ENCODE measurements around the gene APOBEC3F. TPM values are rescaled to one million over a fixed set of nuclear protein-coding genes. Genes with fewer than 3 reads are reported as not detected.
"Not testable (repeated sequence)": the region's sequence is repeated elsewhere in the genome, so short reads cannot be mapped to it uniquely, and the experiment has no call there.

The APOBEC3F gene
- polyA plus RNA-seq, 1 donor from 2014 or later = 33.0 TPM

DNA sequence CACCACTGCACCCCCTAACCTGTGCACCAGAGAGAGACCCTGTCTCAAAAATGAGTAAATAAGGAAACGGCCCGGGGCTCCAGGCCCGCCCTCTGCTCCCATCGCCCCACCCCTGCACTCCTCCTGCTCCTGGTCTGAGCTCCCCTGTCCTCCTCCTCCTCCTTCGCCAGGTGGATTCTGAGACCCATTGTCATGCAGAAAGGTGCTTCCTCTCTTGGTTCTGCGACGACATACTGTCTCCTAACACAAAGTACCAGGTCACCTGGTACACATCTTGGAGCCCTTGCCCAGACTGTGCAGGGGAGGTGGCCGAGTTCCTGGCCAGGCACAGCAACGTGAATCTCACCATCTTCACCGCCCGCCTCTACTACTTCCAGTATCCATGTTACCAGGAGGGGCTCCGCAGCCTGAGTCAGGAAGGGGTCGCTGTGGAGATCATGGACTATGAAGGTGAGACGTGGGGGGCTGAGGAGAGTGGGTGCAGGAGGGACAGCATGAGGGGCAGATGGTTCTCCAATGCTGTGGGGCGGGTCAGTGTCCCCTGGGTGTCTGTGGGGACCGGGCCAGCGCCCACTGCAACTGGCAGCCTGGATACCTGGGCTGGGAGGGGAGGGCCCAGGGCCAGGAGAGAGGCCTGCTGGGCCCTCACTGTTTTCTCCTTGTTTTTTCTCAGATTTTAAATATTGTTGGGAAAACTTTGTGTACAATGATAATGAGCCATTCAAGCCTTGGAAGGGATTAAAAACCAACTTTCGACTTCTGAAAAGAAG is 22.9 kb upstream of the APOBEC3F start:
- peak overlapping the region in 2 of 3 donors; percentile 53 to 64 for H3K27ac Mint-ChIP-seq
- peaks cover 6% of the 10 kb centered on the region for H3K36me3 Mint-ChIP-seq
- peak overlapping the region in 3 of 4 donors; percentile 8 to 60 (median 22) for H3K4me3 Mint-ChIP-seq
- no peaks in the 10 kb centered on the region for H3K9me3 Mint-ChIP-seq
- H3K4me1 Mint-ChIP-seq = peaks cover 22 to 30% (median 29%) of the 10 kb centered on the region in 3 donors
- H3K27me3 Mint-ChIP-seq = no peaks in the 10 kb centered on the region

DNA sequence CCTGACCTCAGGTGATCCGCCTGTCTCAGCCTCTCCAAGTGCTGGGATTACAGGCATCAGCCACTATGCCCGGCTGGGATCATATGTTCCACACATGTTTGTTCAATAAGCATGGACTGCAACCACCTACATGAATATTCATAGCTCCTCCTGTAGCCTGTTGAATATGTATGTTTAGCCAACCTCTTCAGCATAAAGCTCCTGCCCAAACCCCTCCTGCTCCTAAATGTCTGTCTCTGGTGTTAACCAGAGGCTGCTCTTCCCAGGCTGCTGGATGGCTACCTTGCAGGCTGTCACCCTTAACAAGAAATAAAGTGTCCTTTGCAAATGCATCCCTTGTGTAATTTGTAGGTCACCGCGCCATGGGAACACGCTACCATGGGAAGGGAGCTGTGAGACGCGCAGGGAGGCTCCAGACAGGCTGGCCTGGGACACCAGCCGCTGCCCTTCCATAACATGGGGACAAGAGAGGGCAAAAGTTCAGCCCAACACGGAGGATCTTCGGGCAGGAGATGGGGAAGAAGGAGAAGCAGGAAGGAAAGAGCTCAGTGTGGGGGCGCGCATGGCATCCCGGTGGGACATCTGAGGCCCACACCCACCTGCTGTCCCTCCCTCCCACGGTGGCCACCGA is 20.5 kb upstream of the APOBEC3F start:
- not testable (repeated sequence) for H3K27me3 Mint-ChIP-seq, H3K36me3 Mint-ChIP-seq, H3K9me3 Mint-ChIP-seq
- Mint-ChIP-seq H3K4me3 (peak overlapping the region; percentile 77 to 99 (median 96)), H3K27ac (peak overlapping the region; percentile 64 to 96 (median 95)), H3K4me1 (peaks cover 10 to 35% (median 31%) of the 10 kb centered on the region in 3 donors)

DNA sequence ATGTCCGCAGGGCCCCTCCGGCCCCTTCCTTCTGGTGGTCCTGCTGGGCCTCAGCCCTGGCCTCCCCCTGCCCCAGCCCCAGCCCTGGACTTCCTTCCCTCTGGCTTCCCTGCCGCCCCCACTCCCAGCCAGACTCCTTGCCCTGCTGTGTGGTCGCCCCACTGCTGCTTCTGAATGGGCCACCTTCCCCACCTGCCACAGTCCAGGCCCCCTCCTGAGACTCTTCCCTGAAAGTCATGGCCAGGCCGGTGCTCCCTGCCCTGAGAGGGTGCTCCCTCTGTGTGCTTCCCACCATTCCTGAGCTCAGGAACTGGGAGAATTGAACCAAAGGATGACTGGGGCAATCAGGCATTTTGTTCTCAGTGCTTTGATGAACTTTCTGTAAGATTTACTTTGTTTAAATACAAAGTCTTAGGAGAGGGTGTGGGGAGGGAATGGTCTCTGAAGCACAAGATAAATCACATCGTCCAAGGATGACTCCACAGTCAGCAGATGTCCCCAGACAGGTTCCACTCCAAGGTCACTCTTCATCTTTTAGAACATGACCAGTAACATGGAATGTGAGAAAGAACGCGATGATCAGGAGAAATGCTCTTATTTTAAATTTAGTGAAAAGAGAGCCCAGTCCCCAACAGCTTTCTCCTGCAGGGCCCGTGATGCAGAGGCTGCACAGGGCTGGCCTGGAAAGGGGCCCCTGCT is 19.0 kb upstream of the APOBEC3F start:
- Mint-ChIP-seq H3K36me3 (peaks cover 6% of the 10 kb centered on the region), H3K4me3 (peak overlapping the region; percentile 92 to 99 (median 96)), H3K27me3 (no peaks in the 10 kb centered on the region), H3K4me1 (peaks cover 10 to 30% (median 29%) of the 10 kb centered on the region in 3 donors), H3K27ac (peak overlapping the region; percentile 64 to 96 (median 95)), H3K9me3 (no peaks in the 10 kb centered on the region)

DNA sequence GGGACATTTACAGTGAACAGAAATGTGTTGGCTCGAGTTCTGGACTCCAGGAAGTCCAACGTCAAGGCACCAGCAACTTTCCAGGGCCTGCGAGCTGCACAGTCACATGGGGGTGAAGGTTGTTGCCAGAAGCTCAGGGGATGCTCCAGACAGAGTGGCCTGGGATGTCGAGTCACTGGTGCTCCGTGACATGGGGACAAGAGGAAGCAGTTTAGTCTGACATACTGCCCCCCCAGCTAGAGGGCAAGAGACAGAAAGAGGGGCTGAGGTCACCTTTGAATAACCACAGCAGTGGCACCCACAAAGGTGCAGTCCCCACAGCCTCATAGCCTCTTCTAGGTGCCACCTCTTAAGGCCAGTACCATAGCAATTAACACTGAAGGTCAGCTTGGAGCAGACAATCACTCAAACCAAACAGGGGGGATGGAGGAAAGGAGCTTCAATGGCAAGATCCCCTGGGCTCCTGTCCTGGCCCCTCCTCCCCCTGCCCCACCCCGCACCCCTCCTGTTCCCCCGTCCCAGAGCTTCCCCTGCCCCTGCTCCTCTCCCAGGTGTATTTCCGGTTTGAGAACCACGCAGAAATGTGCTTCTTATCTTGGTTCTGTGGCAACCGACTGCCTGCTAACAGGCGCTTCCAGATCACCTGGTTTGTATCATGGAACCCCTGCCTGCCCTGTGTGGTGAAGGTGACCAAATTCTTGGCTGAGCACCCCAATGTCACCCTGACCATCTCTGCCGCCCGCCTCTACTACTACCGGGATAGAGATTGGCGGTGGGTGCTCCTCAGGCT is 15.9 kb upstream of the APOBEC3F start:
- Mint-ChIP-seq H3K36me3 (peaks cover 2% of the 10 kb centered on the region), H3K27ac (peak overlapping the region in 2 of 3 donors; percentile 67 to 77), H3K4me1 (peaks cover 6 to 28% (median 28%) of the 10 kb centered on the region in 3 donors)

DNA sequence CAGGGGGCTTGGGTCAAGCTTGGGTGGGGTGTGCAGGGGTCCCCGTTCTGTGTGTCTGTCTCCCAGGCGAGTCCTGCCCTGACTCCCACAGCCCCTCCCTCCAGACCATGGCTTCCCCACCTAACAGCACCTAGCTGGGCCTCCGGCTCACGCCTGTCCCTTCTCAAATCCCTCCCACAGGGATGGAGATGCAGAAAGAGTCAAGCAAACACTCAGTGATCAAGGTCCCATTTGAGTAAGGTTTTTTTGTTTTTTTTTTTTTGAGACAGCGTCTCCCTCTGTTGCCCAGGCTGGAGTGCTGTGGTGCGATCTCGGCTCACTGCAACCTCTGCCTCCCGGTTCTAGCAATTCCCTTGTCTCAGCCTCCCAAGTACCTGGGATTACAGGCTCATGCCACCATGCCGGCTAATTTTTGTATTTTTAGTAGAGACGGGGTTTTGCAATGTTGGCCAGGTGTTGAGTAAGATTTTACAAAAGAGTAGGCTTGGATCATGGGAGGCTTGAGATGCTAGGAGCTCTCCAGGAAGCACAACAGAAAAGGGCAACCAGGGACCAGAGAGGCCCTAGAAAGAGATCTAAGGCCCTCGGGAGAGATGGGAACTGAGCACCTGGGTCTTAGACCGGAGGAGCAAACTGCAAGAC is 14.0 kb upstream of the APOBEC3F start:
- no peaks in the 10 kb centered on the region for H3K36me3 Mint-ChIP-seq
- peaks cover 5 to 20% (median 20%) of the 10 kb centered on the region in 3 donors for H3K4me1 Mint-ChIP-seq
- H3K4me3 Mint-ChIP-seq = peak overlapping the region in 1 of 4 donors; percentile 71
- no peaks in the 10 kb centered on the region for H3K9me3 Mint-ChIP-seq
- H3K27me3 Mint-ChIP-seq = no peaks in the 10 kb centered on the region
- peak overlapping the region in 2 of 3 donors; percentile 19 to 39 for H3K27ac Mint-ChIP-seq

More for the DNA sequence above, 15.9 kb upstream of the APOBEC3F start:
- Mint-ChIP-seq H3K4me3 (peak overlapping the region in 2 of 4 donors; percentile 61 to 71), H3K27me3 (no peaks in the 10 kb centered on the region), H3K9me3 (no peaks in the 10 kb centered on the region)

DNA sequence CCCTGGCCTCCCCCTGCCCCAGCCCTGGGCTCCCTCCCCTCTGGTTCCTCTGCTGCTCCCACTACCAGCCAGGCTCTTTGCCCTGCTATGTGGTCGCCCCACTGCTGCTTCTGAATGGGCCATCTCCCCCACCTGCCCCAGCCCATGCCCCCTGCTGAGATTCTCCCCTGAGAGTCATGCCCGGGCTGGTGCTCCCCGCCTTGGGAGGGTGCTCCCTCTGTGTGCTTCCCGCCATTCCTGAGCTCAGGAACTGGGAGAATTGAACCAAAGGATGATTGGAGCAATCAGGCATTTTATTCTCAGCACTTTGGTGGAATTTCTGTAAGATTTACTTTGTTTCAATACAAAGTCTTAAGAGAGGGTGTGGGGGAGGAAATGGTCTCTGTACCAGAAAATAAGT is 12.9 kb upstream of the APOBEC3F start:
- H3K4me1 Mint-ChIP-seq = peaks cover 0 to 14% (median 12%) of the 10 kb centered on the region in 3 donors
- H3K36me3 Mint-ChIP-seq = peaks cover 5% of the 10 kb centered on the region
- H3K4me3 Mint-ChIP-seq = no peak overlapping the region
- H3K27ac Mint-ChIP-seq = peak overlapping the region in 1 of 3 donors; percentile 39
- no peaks in the 10 kb centered on the region for H3K27me3 Mint-ChIP-seq
- H3K9me3 Mint-ChIP-seq = no peaks in the 10 kb centered on the region

DNA sequence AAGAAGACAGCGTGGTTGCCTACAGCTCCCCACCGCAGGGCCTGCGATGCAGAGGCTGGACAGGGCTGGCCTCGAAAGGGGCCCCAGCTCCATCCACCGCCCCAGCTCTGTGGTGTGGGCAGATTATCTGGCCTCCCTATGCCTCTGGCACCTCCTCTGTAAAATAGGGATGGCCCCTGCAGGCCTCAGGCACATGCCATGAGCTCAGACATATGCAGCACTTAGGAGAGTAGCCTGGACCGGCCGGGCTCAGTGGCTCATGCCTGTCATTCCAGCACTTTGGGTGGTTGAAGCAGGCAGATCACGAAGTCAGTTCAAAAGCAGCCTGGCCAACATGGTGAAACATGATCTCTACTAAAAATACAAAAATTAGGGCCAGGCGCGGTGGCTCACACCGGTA is 12.4 kb upstream of the APOBEC3F start:
- H3K36me3 Mint-ChIP-seq = peaks cover 5% of the 10 kb centered on the region
- H3K9me3 Mint-ChIP-seq = no peaks in the 10 kb centered on the region
- no peak overlapping the region for H3K4me3 Mint-ChIP-seq
- peak overlapping the region in 2 of 3 donors; percentile 13 to 39 for H3K27ac Mint-ChIP-seq
- no peaks in the 10 kb centered on the region for H3K27me3 Mint-ChIP-seq
- H3K4me1 Mint-ChIP-seq = peaks cover 0 to 14% (median 12%) of the 10 kb centered on the region in 3 donors

DNA sequence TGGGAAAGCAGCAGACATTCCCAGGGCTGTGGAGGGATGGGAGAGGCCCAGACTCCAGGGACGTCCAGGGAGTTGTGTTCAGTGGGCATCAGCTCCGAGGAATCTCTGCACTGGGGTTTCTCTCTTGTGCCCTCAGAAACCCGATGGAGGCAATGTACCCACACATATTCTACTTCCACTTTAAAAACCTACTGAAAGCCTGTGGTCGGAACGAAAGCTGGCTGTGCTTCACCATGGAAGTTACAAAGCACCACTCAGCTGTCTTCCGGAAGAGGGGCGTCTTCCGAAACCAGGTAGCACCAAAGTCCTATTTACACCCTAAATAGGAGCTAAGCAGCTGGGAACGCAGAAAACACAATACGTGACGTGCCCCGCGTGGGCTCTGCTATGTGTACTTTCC is 11.4 kb upstream of the APOBEC3F start:
- Mint-ChIP-seq H3K27ac (no peak overlapping the region), H3K4me3 (peak overlapping the region in 1 of 4 donors; percentile 28), H3K36me3 (peaks cover 5% of the 10 kb centered on the region), H3K4me1 (peaks cover 0 to 10% (median 7%) of the 10 kb centered on the region in 3 donors), H3K9me3 (no peaks in the 10 kb centered on the region), H3K27me3 (no peaks in the 10 kb centered on the region)

DNA sequence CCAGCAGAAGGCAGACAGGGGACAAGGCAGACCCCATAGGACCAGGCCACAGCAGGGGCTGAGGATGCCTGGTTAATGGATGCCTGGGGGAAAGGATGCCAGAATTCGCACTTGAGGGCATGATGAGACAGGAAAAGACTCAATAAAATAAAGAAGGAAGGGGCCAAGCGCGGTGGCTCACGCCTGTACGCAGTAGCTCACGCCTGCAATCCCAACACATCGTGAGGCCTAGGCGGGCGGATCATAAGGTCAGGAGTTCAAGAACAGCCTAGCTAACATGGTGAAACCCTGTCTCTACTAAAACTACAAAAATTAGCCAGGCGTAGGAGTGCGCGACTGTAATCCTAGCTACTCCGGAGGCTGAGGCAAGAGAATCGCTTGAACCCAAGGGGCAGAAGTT is 10.0 kb upstream of the APOBEC3F start:
- peaks cover 5% of the 10 kb centered on the region for H3K36me3 Mint-ChIP-seq
- H3K27ac Mint-ChIP-seq = no peak overlapping the region
- H3K27me3 Mint-ChIP-seq = no peaks in the 10 kb centered on the region
- H3K4me1 Mint-ChIP-seq = peaks cover 0 to 4% (median 2%) of the 10 kb centered on the region in 3 donors
- H3K4me3 Mint-ChIP-seq = no peak overlapping the region
- no peaks in the 10 kb centered on the region for H3K9me3 Mint-ChIP-seq

DNA sequence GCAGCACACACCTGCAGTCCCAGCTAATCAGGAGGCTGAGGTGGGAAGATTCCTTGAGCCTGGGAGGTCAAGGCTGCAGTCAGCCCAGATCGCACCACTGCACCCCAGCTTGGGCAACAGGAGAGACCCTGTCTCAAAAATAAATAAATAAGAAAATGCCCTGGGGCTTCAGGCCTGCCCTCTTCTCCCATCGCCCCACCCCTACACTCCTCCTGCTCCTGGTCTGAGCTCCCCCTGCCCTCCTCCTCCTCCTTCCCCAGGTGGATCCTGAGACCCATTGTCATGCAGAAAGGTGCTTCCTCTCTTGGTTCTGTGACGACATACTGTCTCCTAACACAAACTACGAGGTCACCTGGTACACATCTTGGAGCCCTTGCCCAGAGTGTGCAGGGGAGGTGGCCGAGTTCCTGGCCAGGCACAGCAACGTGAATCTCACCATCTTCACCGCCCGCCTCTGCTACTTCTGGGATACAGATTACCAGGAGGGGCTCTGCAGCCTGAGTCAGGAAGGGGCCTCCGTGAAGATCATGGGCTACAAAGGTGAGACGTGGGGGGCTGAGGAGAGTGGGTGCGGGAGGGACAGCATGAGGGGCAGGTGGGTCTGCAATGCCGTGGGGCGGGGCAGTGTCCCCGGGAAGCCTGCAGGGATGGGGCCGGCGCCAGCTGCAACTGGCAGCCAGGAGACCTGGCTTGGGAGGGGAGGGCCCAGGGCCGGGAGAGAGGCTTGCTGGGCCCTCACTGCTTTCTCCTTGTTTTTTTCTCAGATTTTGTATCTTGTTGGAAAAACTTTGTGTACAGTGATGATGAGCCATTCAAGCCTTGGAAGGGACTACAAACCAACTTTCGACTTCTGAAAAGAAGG is 9.0 kb upstream of the APOBEC3F start:
- not testable (repeated sequence) for H3K27me3 Mint-ChIP-seq, H3K4me1 Mint-ChIP-seq, H3K27ac Mint-ChIP-seq, H3K9me3 Mint-ChIP-seq, H3K36me3 Mint-ChIP-seq, H3K4me3 Mint-ChIP-seq

DNA sequence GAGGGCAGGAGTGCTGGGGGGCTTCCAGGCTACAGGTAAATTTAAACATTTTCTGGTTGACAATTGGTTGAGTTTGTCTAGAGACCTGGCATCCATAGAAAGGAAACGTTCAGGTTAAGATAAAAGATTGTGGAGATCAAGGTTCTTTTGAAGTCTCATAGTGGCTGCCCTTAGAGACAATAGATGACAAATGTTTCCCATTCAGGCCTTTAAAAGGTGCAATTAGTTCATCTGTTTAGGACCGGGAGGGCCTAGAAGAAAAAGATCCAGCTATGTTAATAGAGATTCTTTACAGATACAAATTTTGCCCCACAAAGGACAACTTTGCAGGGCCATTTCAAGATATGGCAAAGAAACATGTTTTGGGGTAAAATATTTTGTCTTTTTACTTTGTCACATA is 3.6 kb upstream of the APOBEC3F start:
- Mint-ChIP-seq H3K4me1 (peaks cover 11 to 14% (median 14%) of the 10 kb centered on the region in 3 donors), H3K27ac (peak overlapping the region in 2 of 3 donors; percentile 12 to 67), H3K4me3 (peak overlapping the region in 1 of 4 donors; percentile 7)
- not testable (repeated sequence) for H3K27me3 Mint-ChIP-seq, H3K9me3 Mint-ChIP-seq, H3K36me3 Mint-ChIP-seq

DNA sequence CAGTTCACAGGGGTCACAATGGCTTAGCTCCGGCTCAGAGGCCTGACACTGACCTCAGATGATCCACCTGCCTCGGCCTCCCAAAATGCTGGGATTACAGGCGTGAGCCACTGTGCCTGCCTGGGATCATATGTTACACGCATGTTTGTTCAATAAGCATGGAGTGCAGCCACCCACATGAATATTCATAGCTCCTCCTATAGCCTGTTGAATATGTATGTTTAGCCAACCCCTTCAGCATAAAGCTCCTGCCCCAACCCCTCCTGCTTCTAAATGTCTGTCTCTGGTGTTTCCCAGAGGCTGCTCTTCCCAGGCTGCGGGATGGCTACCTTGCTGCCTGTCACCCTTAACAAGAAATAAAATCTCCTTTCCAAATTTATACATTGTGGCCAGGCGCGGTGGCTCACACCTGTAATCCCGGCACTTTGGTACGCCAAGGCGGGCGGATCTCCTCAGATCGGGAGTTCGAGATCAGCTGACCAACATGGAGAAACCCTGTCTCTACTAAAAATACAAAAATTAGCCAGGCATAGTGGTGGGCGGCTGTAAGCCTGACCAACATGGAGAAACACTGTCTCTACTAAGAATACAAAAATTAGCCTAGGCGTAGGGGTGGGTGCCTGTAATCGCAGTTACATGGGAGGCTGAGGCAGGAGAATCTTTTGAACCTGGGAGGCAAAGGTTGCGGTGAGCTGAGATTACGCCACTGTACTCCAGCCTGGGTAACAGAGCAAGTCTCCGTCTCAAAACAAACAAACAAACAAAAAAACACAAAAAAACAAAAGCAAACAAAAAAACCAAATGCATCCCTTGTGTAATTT is 1.1 kb upstream of the APOBEC3F start:
- peak overlapping the region; percentile 55 to 90 (median 85) for H3K4me3 Mint-ChIP-seq
- H3K27me3 Mint-ChIP-seq = no peaks in the 10 kb centered on the region
- H3K9me3 Mint-ChIP-seq = no peaks in the 10 kb centered on the region
- peaks cover 14 to 19% (median 14%) of the 10 kb centered on the region in 3 donors for H3K4me1 Mint-ChIP-seq
- H3K27ac Mint-ChIP-seq = peak overlapping the region in 2 of 3 donors; percentile 83 to 96
- peaks cover 4% of the 10 kb centered on the region for H3K36me3 Mint-ChIP-seq

DNA sequence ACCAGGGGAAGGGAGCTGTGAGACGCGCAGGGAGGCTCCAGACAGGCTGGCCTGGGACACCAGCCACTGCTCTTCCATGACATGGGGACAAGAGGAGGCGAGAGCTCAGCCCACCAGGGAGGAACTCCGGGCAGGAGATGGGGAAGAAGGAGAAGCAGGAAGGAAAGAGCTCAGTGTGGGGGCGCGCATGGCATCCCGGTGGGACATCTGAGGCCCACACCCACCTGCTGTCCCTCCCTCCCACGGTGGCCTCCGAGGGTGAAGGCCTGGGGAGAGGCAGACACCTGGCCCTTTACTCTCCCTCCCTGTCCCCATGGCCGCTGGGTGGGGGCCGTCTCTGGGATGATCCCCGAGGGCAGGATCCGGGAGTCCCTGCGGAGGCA is 518 bp upstream of the APOBEC3F start:
- H3K27me3 Mint-ChIP-seq, H3K9me3 Mint-ChIP-seq, H3K36me3 Mint-ChIP-seq: not testable (repeated sequence)
- peaks cover 14 to 23% (median 18%) of the 10 kb centered on the region in 3 donors for H3K4me1 Mint-ChIP-seq
- peak overlapping the region; percentile 55 to 90 (median 85) for H3K4me3 Mint-ChIP-seq
- H3K27ac Mint-ChIP-seq = peak overlapping the region; percentile 83 to 97 (median 96)
